HL-60/S4 treated with retinoic acid at 250 ng/mL for 4 days and 3 days (cell line): ENCODE data around the gene PRAMEF8.
"Not testable (repeated sequence)": the region's sequence is repeated elsewhere in the genome, so short reads cannot be mapped to it uniquely, and the experiment has no call there.

Experiments
- in situ Hi-C: fragments of 300-500 bp; cut with MboI; formaldehyde crosslinking; loops from 2 replicates; pipeline ENCODE4 v1.7.0; 2022; ENCODE audit warnings: low sequenced_read_pairs

PRAMEF8 gene

GRCh38 chr1:13285037-13285436 is at the start of gene PRAMEF8:
PRAMEF8 (minus strand) TSS chr1:13285137; CDS start chr1:13284091, 1,046 bp downstream.
- in situ Hi-C loops: not testable (repeated sequence)

DNA sequence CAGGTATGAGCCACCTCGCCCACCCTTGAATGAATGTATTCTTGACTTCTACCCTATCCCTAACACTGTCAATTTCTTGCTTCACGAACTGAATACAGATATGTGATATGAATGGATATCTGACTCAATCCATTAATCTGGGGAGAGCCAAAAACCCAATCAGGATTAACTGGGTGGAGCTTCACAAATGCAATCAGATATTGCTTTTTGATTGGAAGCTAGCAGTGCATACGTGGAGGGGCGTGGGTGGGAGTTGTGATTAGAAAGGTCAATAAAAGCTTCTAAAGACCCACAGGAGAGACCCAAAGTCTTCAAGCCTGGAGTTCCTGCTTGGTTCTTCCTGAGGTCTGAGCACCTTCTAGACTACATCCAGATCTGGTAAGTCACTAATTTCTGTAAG is 30.3 kb upstream of the PRAMEF8 start, which contains the start of gene PRAMEF15:
PRAMEF15 (plus strand) TSS at position 301 of the 400 bp plus-strand sequence. CDS start 2,827 bp downstream, outside the sequence.
- in situ Hi-C loops: not testable (repeated sequence)

DNA sequence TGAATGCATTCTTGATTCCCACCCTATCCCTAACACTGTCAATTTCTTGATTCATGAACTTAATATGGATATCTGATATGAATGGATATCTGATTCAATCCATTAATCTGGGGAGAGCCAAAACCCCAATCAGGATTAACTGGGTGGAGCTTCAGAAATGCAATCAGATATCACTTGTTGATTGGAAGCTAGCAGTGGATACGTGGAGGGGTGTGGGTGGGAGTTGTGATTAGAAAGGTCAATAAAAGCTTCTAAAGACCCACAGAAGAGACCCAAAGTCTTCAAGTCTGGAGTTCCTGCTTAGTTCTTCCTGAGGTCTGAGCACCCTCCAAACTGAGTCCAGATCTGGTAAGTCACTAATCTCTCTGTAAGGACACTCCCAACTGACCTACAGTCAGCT is 18.3 kb upstream of the PRAMEF8 start, which contains the start of gene PRAMEF33:
PRAMEF33 (plus strand) TSS at position 301 of the 400 bp plus-strand sequence. CDS start 2,416 bp downstream, outside the sequence.
- in situ Hi-C loops: not testable (repeated sequence)

GRCh38 chr1:13302197-13302596 is 17.3 kb upstream of the PRAMEF8 start:
- in situ Hi-C loops: not testable (repeated sequence)

DNA sequence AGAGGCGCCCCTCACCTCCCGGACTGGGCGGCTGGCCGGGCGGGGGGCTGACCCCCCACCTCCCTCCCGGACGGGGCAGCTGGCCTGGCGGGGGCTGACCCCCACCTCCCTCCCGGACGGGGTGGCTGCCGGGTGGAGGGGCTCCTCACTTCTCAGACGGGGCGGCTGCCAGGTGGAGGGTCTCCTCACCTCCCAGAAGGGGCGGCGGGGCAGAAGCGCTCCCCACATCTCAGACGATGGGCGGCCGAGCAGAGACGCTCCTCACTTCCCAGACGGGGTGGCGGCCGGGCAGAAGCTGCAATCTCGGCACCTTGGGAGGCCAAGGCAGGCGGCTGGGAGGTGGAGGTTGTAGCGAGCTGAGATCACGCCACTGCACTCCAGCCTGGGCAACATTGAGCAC is 13.8 kb upstream of the PRAMEF8 start:
- in situ Hi-C loops: not testable (repeated sequence)

DNA sequence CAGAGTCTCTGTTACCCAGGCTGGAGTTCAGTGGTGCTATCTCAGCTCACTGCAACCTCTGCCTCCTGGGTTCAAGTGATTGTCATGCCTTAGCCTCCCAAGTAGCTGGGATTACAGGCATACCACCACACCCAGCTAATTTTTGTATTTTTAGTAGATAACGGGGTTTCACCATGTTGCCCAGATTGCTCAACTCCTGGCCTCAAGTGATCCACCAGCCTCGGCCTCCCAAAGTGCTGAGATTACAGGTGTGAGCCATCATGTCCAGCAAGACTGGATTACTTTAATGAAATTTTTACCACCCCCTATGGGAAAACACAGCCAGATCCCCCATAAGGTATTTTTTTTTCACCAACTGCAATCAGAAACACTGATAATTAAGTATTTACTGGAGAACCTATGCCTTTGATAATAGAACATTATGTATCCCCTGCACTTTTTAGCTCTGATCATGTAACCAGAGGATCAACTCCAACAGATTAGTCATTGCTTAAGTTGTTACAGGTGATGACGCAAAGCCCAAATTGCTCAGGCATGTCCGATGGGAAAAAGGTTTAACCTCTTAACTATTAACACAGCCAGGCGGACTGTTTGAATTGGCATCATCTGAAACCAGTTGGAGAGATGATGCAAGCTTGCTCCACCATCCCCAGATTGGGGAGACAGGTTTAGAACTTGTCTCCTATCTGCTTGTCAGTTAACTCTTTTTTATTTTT is 12.4 kb upstream of the PRAMEF8 start:
- in situ Hi-C loops: not testable (repeated sequence)

DNA sequence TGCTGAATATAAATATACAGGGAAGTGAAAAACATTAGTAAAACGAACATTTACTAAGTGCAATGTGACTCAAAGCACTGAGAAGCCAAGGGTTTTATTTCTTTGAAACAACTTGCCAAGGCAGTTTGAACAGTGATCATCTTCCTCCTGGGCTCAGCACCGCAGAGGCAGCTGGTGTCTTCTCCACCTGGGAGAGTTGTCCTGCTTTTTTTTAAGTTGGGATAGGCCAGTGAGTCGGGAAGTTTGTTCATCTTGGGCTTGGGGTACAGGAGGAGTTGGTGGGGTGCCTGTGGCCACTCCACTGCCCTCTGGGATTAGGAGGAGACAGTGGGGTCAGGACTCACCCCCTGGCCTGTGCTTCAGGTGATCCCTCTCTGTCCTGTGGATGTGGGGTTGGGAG is 4.1 kb upstream of the PRAMEF8 start:
- in situ Hi-C loops: not testable (repeated sequence)

GRCh38 chr1:13279617-13280016 is 5.3 kb downstream of the PRAMEF8 start:
- in situ Hi-C loops: not testable (repeated sequence)

- in situ Hi-C loops: not testable (repeated sequence)
These were observed 7.9 kb downstream of the PRAMEF8 start for GRCh38 chr1:13277016-13277415.

DNA sequence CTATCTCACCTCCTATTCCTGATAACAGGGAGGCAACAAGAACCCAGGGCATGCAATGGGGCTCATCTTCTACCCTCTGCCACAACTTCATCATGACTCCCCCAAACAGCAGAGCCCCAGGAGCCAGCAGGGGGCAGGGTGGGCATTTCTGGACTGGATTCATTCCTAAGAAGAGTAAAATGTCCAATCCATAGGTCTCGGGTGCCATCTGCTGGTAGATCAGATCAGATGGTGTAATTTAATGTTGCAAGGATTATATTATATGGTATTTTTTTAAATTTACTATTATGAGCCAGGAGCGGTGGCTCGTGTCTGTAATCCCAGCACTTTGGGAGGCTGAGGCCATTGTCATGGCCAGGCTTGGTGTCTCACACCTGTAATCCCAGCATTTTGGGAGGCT is 19.8 kb downstream of the PRAMEF8 start:
- in situ Hi-C loops: not testable (repeated sequence)

DNA sequence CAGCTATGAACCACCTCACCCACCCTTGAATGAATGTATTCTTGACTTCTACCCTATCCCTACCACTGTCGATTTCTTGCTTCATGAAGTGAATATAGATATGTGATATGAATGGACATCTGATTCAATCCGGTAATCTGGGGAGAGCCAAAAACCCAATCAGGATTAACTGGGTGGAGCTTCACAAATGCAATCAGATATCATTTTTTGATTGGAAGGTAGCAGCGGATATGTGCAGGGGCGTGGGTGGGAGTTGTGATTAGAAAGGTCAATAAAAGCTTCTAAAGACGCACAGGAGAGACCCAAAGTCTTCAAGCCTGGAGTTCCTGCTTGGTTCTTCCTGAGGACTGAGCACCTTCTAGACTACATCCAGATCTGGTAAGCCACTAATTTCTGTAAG is 31.0 kb downstream of the PRAMEF8 start, which contains the start of gene PRAMEF5:
PRAMEF5 (plus strand) TSS at position 301 of the 400 bp plus-strand sequence. CDS start 5,071 bp downstream, outside the sequence.
- in situ Hi-C loops: not testable (repeated sequence)

DNA sequence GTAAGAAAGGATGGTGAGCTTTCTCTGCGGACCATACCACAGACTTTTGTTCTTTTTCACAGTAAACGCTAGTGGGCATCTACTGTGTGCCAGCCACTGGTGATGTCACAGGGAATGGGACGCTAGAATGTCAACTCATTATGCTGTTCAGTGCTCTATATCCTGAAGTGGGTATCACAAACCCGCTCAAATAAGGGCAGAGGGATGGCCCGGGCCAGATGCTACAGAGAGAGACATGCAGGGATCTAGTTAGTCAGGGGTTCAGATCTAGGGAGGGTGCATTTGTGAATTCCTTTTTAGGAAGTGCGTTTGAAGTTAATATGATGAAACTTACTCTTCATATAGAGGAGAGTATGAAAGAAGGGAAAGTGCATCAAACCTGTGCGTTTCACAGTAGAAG is 37.8 kb downstream of the PRAMEF8 start:
- in situ Hi-C loops: not testable (repeated sequence)

DNA sequence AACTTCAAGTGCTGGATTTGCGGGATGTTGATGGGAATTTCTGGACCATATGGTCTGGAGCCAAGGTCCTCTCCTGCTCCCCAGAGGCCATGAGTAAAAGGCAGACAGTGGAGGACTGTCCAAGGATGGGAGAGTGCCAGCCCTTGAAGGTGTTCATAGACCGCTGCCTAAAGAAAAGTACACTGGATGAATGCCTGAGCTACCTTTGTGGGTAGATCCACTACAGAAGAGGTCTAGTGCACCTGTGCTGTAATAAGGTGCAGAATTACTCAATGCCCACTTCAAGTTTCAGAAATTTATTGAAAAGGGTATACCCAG is 38.4 kb downstream of the PRAMEF8 start:
- in situ Hi-C loops: not testable (repeated sequence)

DNA sequence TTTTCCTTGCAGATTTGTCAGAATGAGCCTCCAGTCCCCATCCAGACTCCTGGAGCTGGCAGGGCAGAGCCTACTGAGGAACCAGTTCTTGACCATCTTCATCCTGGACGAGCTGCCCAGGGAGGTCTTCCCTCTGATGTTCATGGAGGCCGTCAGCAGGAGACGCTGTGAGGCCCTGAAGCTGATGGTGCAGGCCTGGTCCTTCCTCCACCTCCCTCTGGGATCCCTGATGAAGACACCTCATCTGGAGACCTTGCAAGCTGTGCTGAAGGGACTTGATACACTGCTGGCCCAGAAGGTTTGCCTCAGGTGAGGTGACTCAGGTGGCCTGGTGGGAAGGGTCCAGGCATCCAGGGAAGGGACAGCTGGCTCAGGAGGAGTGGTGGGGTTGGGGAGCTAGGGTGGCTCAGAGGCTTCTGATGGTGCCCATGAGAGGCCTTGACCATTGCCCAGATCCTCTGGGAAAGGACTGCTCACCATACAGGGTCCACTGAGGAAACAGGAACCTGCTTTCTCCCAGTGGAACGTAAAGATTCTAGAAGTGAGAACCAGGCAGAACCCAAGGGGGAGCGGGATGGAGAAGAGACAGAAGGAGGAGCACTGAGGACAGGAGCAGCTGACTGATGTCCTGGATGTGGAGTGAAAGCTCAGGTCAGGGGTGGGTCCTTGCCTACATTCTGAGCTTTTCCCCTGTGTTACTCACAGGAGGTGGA is 38.9 kb downstream of the PRAMEF8 start:
- in situ Hi-C loops: not testable (repeated sequence)

- in situ Hi-C loops: not testable (repeated sequence)
These were observed 41.2 kb downstream of the PRAMEF8 start for GRCh38 chr1:13243536-13244263.

DNA sequence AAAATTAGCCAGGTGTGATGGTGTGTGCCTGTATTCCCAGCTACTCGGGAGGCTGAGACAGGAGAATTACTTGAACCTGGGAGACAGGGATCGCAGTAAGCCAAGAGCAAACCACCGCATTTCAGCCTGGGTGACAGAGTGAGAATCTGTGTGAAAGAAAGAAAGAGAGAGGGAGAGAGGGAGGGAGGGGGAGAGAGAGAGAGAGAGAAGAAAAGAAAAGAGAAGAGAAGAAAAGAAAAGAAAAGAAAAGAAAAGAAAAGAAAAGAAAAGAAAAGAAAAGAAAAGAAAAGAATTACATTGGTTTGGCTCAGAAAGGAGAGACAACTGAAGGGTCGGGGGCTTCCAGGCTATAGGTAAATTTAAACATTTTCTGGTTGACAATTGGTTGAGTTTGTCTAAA is 45.3 kb downstream of the PRAMEF8 start:
- in situ Hi-C loops: not testable (repeated sequence)

DNA sequence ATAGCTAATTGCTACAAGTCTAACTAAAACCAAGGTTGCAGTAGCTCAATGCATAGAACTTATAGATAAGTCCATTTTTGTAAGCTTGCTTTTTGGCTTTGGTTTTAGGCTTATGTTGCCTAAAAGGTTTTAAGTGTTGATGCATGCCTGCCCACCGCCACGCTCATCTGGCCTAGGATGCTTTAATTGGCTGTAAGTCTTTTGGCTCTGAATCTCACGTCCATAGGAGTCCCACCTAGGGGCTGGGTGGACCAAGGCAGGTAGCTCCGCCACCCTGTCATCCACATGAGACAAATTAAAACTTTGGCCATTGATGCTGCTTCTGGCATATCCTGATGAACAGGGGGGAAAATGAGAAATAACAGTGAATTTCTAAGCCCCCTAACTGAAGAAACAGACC is 47.4 kb downstream of the PRAMEF8 start:
- in situ Hi-C loops: not testable (repeated sequence)

- in situ Hi-C loops: not testable (repeated sequence)
These were observed 50.9 kb downstream of the PRAMEF8 start for GRCh38 chr1:13234057-13234456.

DNA sequence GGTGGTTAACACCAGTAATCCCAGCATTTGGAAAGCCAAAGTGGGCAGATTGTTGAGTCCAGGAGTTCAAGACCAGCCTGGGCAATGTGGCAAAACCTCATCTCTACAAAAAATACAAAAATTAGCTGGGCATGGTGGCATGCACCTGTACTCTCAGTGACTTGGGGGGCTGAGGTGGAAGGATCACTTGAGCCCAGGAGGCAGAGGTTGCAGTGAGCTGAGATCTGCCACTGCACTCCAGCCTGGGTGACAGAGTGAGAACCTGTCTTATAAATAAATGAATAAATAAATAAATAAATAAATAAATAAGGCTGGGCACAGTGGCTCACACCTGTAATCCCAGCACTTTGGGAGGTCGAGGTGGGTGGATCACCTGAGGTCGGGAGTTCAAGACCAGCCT is 52.9 kb downstream of the PRAMEF8 start:
- in situ Hi-C loops: not testable (repeated sequence)
